CD4-positive, alpha-beta T cell treated with Interleukin-15 for 1 hour (primary cell): ENCODE results near the gene NAT8.
"Not testable (repeated sequence)": the region's sequence is repeated elsewhere in the genome, so short reads cannot be mapped to it uniquely, and the experiment has no call there.

ENCODE experiments used
- DNase-seq: peaks from one replicate; pipeline ENCODE4 v3.0.0-alpha.2; 2020

Gene NAT8

GRCh38 chr2:73630662-73631266 lies 11.5 kb downstream of the NAT8 start:
- DNase-seq: not testable (repeated sequence)

GRCh38 chr2:73628493-73628892 lies 13.7 kb downstream of the NAT8 start:
- not testable (repeated sequence) for DNase-seq

GRCh38 chr2:73626237-73626636 lies 16.0 kb downstream of the NAT8 start:
- DNase-seq: not testable (repeated sequence)

- DNase-seq: not testable (repeated sequence)
Observed at GRCh38 chr2:73624625-73625024, 17.6 kb downstream of the NAT8 start.

GRCh38 chr2:73624036-73624435 lies 18.2 kb downstream of the NAT8 start:
- DNase-seq: not testable (repeated sequence)

GRCh38 chr2:73619925-73620324 lies 22.3 kb downstream of the NAT8 start:
- DNase-seq: not testable (repeated sequence)

GRCh38 chr2:73614997-73615396 lies 27.2 kb downstream of the NAT8 start:
- no peak for DNase-seq

- DNase-seq: no peak
Observed at GRCh38 chr2:73614105-73614504, 28.1 kb downstream of the NAT8 start.

- DNase-seq: no peak
Observed at GRCh38 chr2:73611867-73612266, 30.4 kb downstream of the NAT8 start.

- DNase-seq: no peak
Observed at GRCh38 chr2:73611193-73611592, 31.0 kb downstream of the NAT8 start.

GRCh38 chr2:73610111-73610510 lies 32.1 kb downstream of the NAT8 start:
- no peak for DNase-seq

- DNase-seq: not testable (repeated sequence)
Observed at GRCh38 chr2:73604589-73604988, 37.6 kb downstream of the NAT8 start.

- DNase-seq: not testable (repeated sequence)
Observed at GRCh38 chr2:73603099-73603588, 39.1 kb downstream of the NAT8 start.

- no peak for DNase-seq
Observed at GRCh38 chr2:73601780-73602179, 40.4 kb downstream of the NAT8 start.

- no peak for DNase-seq
Observed at GRCh38 chr2:73594251-73594650, 48.0 kb downstream of the NAT8 start.

- no peak for DNase-seq
Observed at GRCh38 chr2:73593680-73594079, 48.5 kb downstream of the NAT8 start.
